PC-3 (cell line): ENCODE measurements around the gene SMIM14.

ENCODE experiments used
- CTCF ChIP-seq: fragments of 300-600 bp; sonication (generic); conservative IDR thresholded peaks from 2 replicates; pipeline ENCODE4 v1.5.1; 2017; ENCODE audit warnings: antibody characterized with exemption, low read depth, mild to moderate bottlenecking, low read length
- EZH2 ChIP-seq: fragments of 300-600 bp; sonication (generic); IDR thresholded peaks from one replicate; pipeline ENCODE4 v1.6.1; 2017; ENCODE audit warnings: antibody characterized with exemption, mild to moderate bottlenecking, low read length; ENCODE audit not compliant: unreplicated experiment

GRCh38 chr4:39548425-39549067, 90.1 kb downstream of the SMIM14 start:
- TF ChIP-seq CTCF (no peak), EZH2 (no peak)
